Measurements from ENCODE around the gene PLRG1. TPM values are rescaled to one million over a fixed set of nuclear protein-coding genes. Genes with fewer than 3 reads are reported as not detected.

Gene PLRG1
- total and polyA plus RNA-seq, 2 of the 8 experiments (the other 6 are each of a cell fraction or from before 2014, with no cell fraction given): 63.5 to 108 TPM

DNA sequence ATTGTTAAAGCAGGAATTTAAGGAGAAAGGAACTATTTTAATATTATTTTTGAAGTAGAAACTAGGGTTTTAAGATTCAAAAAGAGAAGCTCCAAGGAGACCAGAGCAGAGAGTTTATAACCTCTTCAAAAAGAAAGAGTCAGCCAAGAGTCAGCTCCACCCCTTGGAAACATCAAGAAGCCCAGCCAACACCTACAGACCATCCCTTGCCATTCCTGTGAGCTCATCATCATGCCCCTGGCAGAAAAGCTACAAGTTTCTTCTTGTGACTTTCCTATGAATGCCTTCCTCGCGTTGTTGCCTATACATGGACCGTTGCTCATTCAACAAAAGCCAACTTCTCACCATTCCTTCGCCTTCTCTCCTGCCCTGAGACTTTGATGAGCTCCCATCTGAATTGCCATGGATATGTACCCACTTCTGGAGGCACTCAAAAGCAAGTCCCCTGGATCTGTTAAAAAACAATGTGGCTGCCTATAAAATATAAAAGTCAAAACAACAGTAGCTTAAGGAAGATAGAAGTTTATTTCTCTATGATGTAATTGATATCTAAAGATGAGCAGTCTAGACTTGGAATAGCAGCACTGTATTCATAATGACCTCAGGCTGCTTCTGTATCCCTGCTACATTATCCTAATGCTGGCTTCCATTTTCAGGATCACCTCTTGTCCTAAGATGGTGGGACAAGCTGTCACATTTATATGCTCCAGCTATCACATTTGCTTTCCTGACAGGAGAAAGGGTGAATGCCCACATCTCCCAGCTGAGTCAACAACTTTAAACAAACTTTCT, 20.3 kb downstream of the PLRG1 start:
- ChIA-PET POLR2A (ENCODE audit: partially characterized antibody) (no interaction called here), CTCF (ENCODE audit: partially characterized antibody) (interaction anchor here (0.6 to 1.7 kb wide), 13 partner anchors 13 to 282 kb away, joined by 3 to 9 read pairs (median 3); no protein-coding TSS in a partner anchor)
- H4K5ac ChIP-seq (ENCODE audit: insufficient read length, low read depth, low read length): no peak overlapping the region
- H2BK5ac ChIP-seq (ENCODE audit: low read depth, low read length): no peak overlapping the region
- no peak overlapping the region for H2BK20ac ChIP-seq (ENCODE audit: low read length)
- FAIRE-seq: no peak
- H4K8ac ChIP-seq (ENCODE audit: extremely low read depth, insufficient read depth, low read length): no peak overlapping the region
- no peak overlapping the region for H3K18ac ChIP-seq (ENCODE audit: extremely low read depth, low read length)
- H4K91ac ChIP-seq (replicated peaks; ENCODE audit: insufficient read length, low read length): no peak overlapping the region
- H3K56ac ChIP-seq (replicated peaks; ENCODE audit: insufficient read length, low read depth, low read length): no peak overlapping the region
- H2BK15ac ChIP-seq (ENCODE audit: low read length): no peak overlapping the region
- no peak overlapping the region for H2BK12ac ChIP-seq (ENCODE audit: low read depth, low read length)
- H3K23ac ChIP-seq (ENCODE audit: insufficient read length): no peak overlapping the region
- H3K27me3 ChIP-seq (replicated peaks in 1 of 4; ENCODE audit: control insufficient read depth in 3 of 4, extremely low read depth in 1 of 4, insufficient read depth in 3 of 4, low read length in 3 of 4): no peaks in the 10 kb centered on the region
- H3K4ac ChIP-seq (replicated peaks; ENCODE audit: insufficient read length, low read depth, low read length): no peak overlapping the region
- H4K20me1 ChIP-seq (replicated peaks in 1 of 2; ENCODE audit: control insufficient read depth in 1 of 2, insufficient read depth in 2 of 2, low read length in 2 of 2): peaks cover 0 to 4% of the 10 kb centered on the region in 2 experiments
- no peaks in the 10 kb centered on the region for H3K79me1 ChIP-seq (ENCODE audit: low read depth, low read length)
- DNase-seq (ENCODE audit: low read depth in 1 of 2, low spot score in 2 of 2): no peak
- H2BK120ac ChIP-seq (replicated peaks; ENCODE audit: low read depth, low read length): no peak overlapping the region
- H3K4me3 ChIP-seq (ENCODE audit: extremely low read depth in 1 of 4, insufficient read depth in 2 of 4, low read depth in 3 of 4, low read length in 4 of 4): no peak overlapping the region
- no peaks in the 10 kb centered on the region for H3K23me2 ChIP-seq (ENCODE audit: low read depth, low read length)
- H2AFZ ChIP-seq (ENCODE audit: low read length): 0 out of 2 replicates have a peak overlapping the region, but pooled peaks have one; percentile 70
- no peaks in the 10 kb centered on the region for H3K79me2 ChIP-seq (ENCODE audit: control insufficient read depth in 1 of 2, insufficient read depth in 2 of 2, low read length in 2 of 2)
- no peak overlapping the region for H2AK5ac ChIP-seq (ENCODE audit: low read depth, low read length)
- no peak overlapping the region for H3K4me2 ChIP-seq (ENCODE audit: insufficient read depth in 1 of 2, low read depth in 2 of 2, low read length in 2 of 2)
- no peak overlapping the region for H3K9ac ChIP-seq (replicated peaks in 1 of 4; ENCODE audit: extremely low read depth in 1 of 4, low read depth in 3 of 4, low read length in 3 of 4)
- no peaks in the 10 kb centered on the region for H3K36me3 ChIP-seq (ENCODE audit: control insufficient read depth in 2 of 4, insufficient read depth in 4 of 4, low read length in 3 of 4)
- no peaks in the 10 kb centered on the region for H3K9me3 ChIP-seq (ENCODE audit: insufficient read depth in 2 of 2, low read depth in 1 of 2, low read length in 1 of 2)
- H3K14ac ChIP-seq (ENCODE audit: insufficient read length): no peak overlapping the region
- no peak overlapping the region for H3K27ac ChIP-seq (ENCODE audit: low read depth, low read length)
- H3K4me1 ChIP-seq (replicated peaks in 1 of 4; ENCODE audit: control insufficient read depth in 3 of 4, insufficient read depth in 4 of 4, low read length in 3 of 4): no peaks in the 10 kb centered on the region
- 94% methylated on average over 4 of the region's 4 CpGs; no CpG with 5 or more reads in 1 of the 2 experiments for WGBS, 2 experiments (ENCODE audit: extremely low coverage in 1 of 2, insufficient coverage in 1 of 2, insufficient read length in 1 of 2, insufficient replicate concordance in 2 of 2, low coverage in 1 of 2, low lambda C conversion rate in 2 of 2, missing lambda C conversion rate in 1 of 2)
- no peak for TF ChIP-seq CHD2 (IDR thresholded peaks at IDR 0.05; ENCODE audit: low read length)
- TF ChIP-seq POU5F1 (IDR thresholded peaks at IDR 0.05; ENCODE audit: low read depth, low read length): no peak
- TF ChIP-seq JUN (IDR thresholded peaks at IDR 0.05; ENCODE audit: low read depth, low read length): no peak
- no peak for TF ChIP-seq TAF1 (IDR thresholded peaks at IDR 0.05; ENCODE audit: low read depth, low read length)
- no peak for TF ChIP-seq BCL11A (IDR thresholded peaks at IDR 0.05; ENCODE audit: low read depth in 2 of 2, low read length in 2 of 2)
- TF ChIP-seq CHD1 (IDR thresholded peaks at IDR 0.05; ENCODE audit: low read depth, low read length): no peak
- TF ChIP-seq JUND (IDR thresholded peaks at IDR 0.05; ENCODE audit: low read length): no peak
- TF ChIP-seq BRCA1 (IDR thresholded peaks at IDR 0.05; ENCODE audit: low read depth, low read length): no peak
- TF ChIP-seq CTBP2 (IDR thresholded peaks at IDR 0.05; ENCODE audit: borderline replicate concordance, insufficient read depth, insufficient read length, low read length): no peak
- no peak for TF ChIP-seq SIN3A (conservative IDR thresholded peaks at IDR 0.05 in 1 of 2, IDR thresholded peaks at IDR 0.05 in 1 of 2; ENCODE audit: low read depth in 1 of 2, low read length in 2 of 2)
- no peak for TF ChIP-seq TAF7 (optimal IDR thresholded peaks at IDR 0.05; ENCODE audit: borderline replicate concordance, low read depth, low read length)
- TF ChIP-seq MAX (IDR thresholded peaks at IDR 0.05): no peak
- TF ChIP-seq GABPA (IDR thresholded peaks at IDR 0.05; ENCODE audit: borderline replicate concordance, insufficient read depth, low read length): no peak

Data from H1 (cell line).